SK-N-SH treated with all-trans-retinoic acid at 6 μM for 48 hours (cell line): ENCODE data around the gene TOM1.

ENCODE experiments used
- ATAC-seq: fragments of 200-7000 bp; cut with Tn5 transposase; 3 replicates; pipeline ENCODE4 v1.9.1; 2020; ENCODE audit warnings: mild to moderate bottlenecking, moderate library complexity
- ARNTL ChIP-seq: fragments of 450-650 bp; formaldehyde crosslinking; IDR thresholded peaks from 2 replicates; pipeline ENCODE4 v1.5.0; 2020; ENCODE audit warnings: low read depth, mild to moderate bottlenecking, moderate library complexity, borderline replicate concordance
- BACH2 ChIP-seq: fragments of 250-450 bp; sonication (Bioruptor Pico); IDR thresholded peaks from 2 replicates; pipeline ENCODE4 v1.9.0; 2021; ENCODE audit warnings: mild to moderate bottlenecking, borderline replicate concordance
- CREB5 ChIP-seq: fragments of 250-450 bp; sonication (Bioruptor Pico); IDR thresholded peaks from 2 replicates; pipeline ENCODE4 v1.5.1; 2020; ENCODE audit warnings: low read depth, mild to moderate bottlenecking, moderate library complexity
- CSDC2 ChIP-seq: fragments of 250-450 bp; sonication (Bioruptor Pico); IDR thresholded peaks from 2 replicates; pipeline ENCODE4 v1.5.0; 2020; ENCODE audit warnings: mild to moderate bottlenecking, moderate library complexity
- ESRRG ChIP-seq: fragments of 250-450 bp; sonication (Bioruptor Pico); IDR thresholded peaks from 2 replicates; pipeline ENCODE4 v1.6.1; 2021; ENCODE audit warnings: mild to moderate bottlenecking
- GLIS3 ChIP-seq: fragments of 250-450 bp; sonication (Bioruptor Pico); IDR thresholded peaks from 2 replicates; pipeline ENCODE4 v1.5.0; 2020; ENCODE audit warnings: mild to moderate bottlenecking, moderate library complexity
- ISL1 ChIP-seq: fragments of 250-450 bp; sonication (Bioruptor Pico); IDR thresholded peaks from 2 replicates; pipeline ENCODE4 v2.1.2; 2022; ENCODE audit warnings: mild to moderate bottlenecking, moderate library complexity
- OSR1 ChIP-seq: fragments of 250-450 bp; sonication (Bioruptor Pico); IDR thresholded peaks from 2 replicates; pipeline ENCODE4 v1.8.0; 2022; ENCODE audit warnings: moderate library complexity, mild to moderate bottlenecking, inconsistent platforms
- PPARA ChIP-seq: fragments of 250-450 bp; sonication (Bioruptor Pico); IDR thresholded peaks from 2 replicates; pipeline ENCODE4 v1.5.0; 2020; ENCODE audit warnings: mild to moderate bottlenecking, borderline replicate concordance
- SNAI2 ChIP-seq: fragments of 250-450 bp; sonication (Bioruptor Pico); IDR thresholded peaks from 2 replicates; pipeline ENCODE4 v1.5.0; 2020; ENCODE audit warnings: mild to moderate bottlenecking, moderate library complexity
- TCF4 ChIP-seq: fragments of 250-450 bp; sonication (Bioruptor Pico); IDR thresholded peaks from 2 replicates; pipeline ENCODE4 v1.8.0; 2021; ENCODE audit warnings: mild to moderate bottlenecking, moderate library complexity, borderline replicate concordance
- TOX ChIP-seq: fragments of 250-450 bp; sonication (Bioruptor Pico); IDR thresholded peaks from 2 replicates; pipeline ENCODE4 v1.8.0; 2021; ENCODE audit warnings: mild to moderate bottlenecking, moderate library complexity, borderline replicate concordance
- ZC3H10 ChIP-seq: fragments of 250-450 bp; sonication (Bioruptor Pico); IDR thresholded peaks from 2 replicates; pipeline ENCODE4 v1.5.1; 2021; ENCODE audit warnings: mild to moderate bottlenecking, moderate library complexity
- ZFP3 ChIP-seq: fragments of 250-450 bp; sonication (Bioruptor Pico); IDR thresholded peaks from 2 replicates; pipeline ENCODE4 v1.5.0; 2020; ENCODE audit warnings: mild to moderate bottlenecking, moderate library complexity
- ZFP30 ChIP-seq: fragments of 450-650 bp; formaldehyde crosslinking; IDR thresholded peaks from 2 replicates; pipeline ENCODE4 v1.5.0; 2022; ENCODE audit warnings: mild to moderate bottlenecking, moderate library complexity
- ZNF565 ChIP-seq: fragments of 450-650 bp; formaldehyde crosslinking; conservative IDR thresholded peaks from 2 replicates; pipeline ENCODE4 v1.5.0; 2020; ENCODE audit warnings: low read depth, mild to moderate bottlenecking, moderate library complexity
- ZNF70 ChIP-seq: fragments of 450-650 bp; formaldehyde crosslinking; IDR thresholded peaks from 2 replicates; pipeline ENCODE4 v1.5.0; 2020; ENCODE audit warnings: mild to moderate bottlenecking, moderate library complexity
- ZNF8 ChIP-seq: fragments of 450-650 bp; formaldehyde crosslinking; IDR thresholded peaks from 2 replicates; pipeline ENCODE4 v1.5.0; 2020; ENCODE audit warnings: mild to moderate bottlenecking, moderate library complexity
- TF ChIP-seq, protein P1 (sequence below): fragments of 250-450 bp; sonication (Bioruptor Pico); IDR thresholded peaks from 2 replicates; pipeline ENCODE4 v1.5.1; 2021; ENCODE audit warnings: mild to moderate bottlenecking, moderate library complexity
- TF ChIP-seq, protein P2 (sequence below): fragments of 250-450 bp; sonication (Bioruptor Pico); IDR thresholded peaks from 2 replicates; pipeline ENCODE4 v1.8.0; 2021; ENCODE audit warnings: low read depth, mild to moderate bottlenecking, moderate library complexity, borderline replicate concordance

The TOM1 gene

GRCh38 chr22:35335936-35336781, 36.5 kb downstream of the TOM1 start:
- peak; percentile 30 for ATAC-seq
- TF ChIP-seq SNAI2 (no peak), ARNTL (CRISPR knock-in tag) (no peak)
- TF ChIP-seq, protein P1, sequence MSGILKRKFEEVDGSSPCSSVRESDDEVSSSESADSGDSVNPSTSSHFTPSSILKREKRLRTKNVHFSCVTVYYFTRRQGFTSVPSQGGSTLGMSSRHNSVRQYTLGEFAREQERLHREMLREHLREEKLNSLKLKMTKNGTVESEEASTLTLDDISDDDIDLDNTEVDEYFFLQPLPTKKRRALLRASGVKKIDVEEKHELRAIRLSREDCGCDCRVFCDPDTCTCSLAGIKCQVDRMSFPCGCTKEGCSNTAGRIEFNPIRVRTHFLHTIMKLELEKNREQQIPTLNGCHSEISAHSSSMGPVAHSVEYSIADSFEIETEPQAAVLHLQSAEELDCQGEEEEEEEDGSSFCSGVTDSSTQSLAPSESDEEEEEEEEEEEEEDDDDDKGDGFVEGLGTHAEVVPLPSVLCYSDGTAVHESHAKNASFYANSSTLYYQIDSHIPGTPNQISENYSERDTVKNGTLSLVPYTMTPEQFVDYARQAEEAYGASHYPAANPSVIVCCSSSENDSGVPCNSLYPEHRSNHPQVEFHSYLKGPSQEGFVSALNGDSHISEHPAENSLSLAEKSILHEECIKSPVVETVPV (CRISPR knock-in tag), result no peak

DNA sequence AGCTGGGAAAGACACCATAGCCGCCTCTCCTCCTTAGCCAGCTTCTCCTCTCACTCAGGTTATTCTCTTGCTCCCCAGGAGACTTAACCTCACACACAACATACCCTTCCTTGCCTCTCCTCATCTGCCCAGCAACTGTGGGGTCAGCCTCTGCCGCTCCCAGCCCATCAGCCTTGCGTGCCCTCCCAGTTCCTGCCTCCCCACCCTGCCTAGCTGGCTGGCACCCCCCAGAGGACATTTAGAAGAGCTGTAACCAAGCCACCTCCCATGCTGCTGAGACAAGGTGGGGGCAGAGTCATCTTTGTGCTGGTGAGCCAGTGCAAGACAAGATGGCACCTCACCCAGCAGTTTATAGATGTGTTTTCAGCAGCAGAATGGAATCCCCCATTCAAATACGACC, 38.2 kb downstream of the TOM1 start:
- TF ChIP-seq, protein P1 (CRISPR knock-in tag), result no peak
- TF ChIP-seq TCF4 (CRISPR knock-in tag), result no peak
- TF ChIP-seq CREB5 (CRISPR knock-in tag), result no peak
- TF ChIP-seq OSR1 (CRISPR knock-in tag), result no peak
- no peak for TF ChIP-seq BACH2
- TF ChIP-seq PPARA (CRISPR knock-in tag), result no peak
- no peak for TF ChIP-seq TOX (CRISPR knock-in tag)
- TF ChIP-seq CSDC2 (CRISPR knock-in tag), result no peak
- no peak for TF ChIP-seq ESRRG (CRISPR knock-in tag)
- ATAC-seq, result no peak

GRCh38 chr22:35341090-35341874, 41.6 kb downstream of the TOM1 start:
- no peak for ATAC-seq

More at GRCh38 chr22:35341090-35341874, 41.6 kb downstream of the TOM1 start:
- no peak for TF ChIP-seq CREB5 (CRISPR knock-in tag)
- TF ChIP-seq TCF4 (CRISPR knock-in tag), result no peak
- no peak for TF ChIP-seq ARNTL (CRISPR knock-in tag)
- no peak for TF ChIP-seq ZNF8 (CRISPR knock-in tag)
- no peak for TF ChIP-seq OSR1 (CRISPR knock-in tag)
- no peak for TF ChIP-seq ZFP30 (CRISPR knock-in tag)
- no peak for TF ChIP-seq ZNF70 (CRISPR knock-in tag)
- no peak for TF ChIP-seq ISL1 (CRISPR knock-in tag)
- no peak for TF ChIP-seq PPARA (CRISPR knock-in tag)
- TF ChIP-seq, protein P2, sequence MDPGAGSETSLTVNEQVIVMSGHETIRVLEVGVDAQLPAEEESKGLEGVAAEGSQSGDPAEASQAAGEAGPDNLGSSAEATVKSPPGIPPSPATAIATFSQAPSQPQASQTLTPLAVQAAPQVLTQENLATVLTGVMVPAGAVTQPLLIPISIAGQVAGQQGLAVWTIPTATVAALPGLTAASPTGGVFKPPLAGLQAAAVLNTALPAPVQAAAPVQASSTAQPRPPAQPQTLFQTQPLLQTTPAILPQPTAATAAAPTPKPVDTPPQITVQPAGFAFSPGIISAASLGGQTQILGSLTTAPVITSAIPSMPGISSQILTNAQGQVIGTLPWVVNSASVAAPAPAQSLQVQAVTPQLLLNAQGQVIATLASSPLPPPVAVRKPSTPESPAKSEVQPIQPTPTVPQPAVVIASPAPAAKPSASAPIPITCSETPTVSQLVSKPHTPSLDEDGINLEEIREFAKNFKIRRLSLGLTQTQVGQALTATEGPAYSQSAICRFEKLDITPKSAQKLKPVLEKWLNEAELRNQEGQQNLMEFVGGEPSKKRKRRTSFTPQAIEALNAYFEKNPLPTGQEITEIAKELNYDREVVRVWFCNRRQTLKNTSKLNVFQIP (CRISPR knock-in tag), result no peak
- no peak for TF ChIP-seq ZC3H10 (CRISPR knock-in tag)
- TF ChIP-seq GLIS3 (CRISPR knock-in tag), result no peak
- TF ChIP-seq BACH2, result no peak
- TF ChIP-seq ZNF565 (CRISPR knock-in tag), result no peak
- no peak for TF ChIP-seq ZFP3 (CRISPR knock-in tag)
